Globus pallidus (tissue), 1 donor: ENCODE measurements around the gene AGAP3.

Experiments
- DNase-seq: peaks from one replicate; pipeline ENCODE4 v3.0.0-alpha.2; 2015; ENCODE audit warnings: low spot score

The AGAP3 gene

DNA sequence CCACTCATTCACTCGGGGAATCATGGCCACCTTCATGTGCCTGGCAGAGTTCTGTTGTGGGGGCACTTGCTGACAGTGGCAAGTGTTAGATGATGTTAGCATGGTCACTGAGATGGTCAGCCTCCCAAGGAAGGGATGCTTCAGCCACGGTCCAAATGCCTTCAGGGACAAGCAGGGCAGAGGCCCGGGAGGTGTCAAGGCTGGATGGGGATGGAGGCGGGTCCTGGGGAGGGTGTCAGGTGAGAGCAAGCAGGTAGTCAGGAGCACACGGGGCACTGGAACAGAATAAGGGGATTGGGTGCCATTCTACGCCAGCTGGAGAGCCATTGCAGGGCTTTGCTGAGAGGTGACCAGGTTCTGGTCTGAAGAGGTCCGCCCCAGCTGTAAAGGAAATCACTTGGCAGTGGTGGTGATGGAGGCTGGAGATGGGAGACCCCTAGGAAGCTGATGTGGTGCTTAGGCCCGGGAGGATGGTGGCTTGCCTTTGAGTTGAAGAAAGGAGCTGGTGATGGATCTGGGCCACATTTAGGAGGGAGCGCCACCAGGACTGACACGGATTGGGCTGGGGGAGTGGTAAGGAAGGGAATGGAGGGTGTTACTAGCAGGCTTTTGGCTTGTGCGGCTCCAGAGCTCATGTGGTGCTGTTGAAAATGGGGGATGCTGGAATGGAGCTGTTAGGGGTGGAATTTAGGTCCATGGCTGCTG lies 24.1 kb downstream of the AGAP3 start:
- DNase-seq, result no peak

DNA sequence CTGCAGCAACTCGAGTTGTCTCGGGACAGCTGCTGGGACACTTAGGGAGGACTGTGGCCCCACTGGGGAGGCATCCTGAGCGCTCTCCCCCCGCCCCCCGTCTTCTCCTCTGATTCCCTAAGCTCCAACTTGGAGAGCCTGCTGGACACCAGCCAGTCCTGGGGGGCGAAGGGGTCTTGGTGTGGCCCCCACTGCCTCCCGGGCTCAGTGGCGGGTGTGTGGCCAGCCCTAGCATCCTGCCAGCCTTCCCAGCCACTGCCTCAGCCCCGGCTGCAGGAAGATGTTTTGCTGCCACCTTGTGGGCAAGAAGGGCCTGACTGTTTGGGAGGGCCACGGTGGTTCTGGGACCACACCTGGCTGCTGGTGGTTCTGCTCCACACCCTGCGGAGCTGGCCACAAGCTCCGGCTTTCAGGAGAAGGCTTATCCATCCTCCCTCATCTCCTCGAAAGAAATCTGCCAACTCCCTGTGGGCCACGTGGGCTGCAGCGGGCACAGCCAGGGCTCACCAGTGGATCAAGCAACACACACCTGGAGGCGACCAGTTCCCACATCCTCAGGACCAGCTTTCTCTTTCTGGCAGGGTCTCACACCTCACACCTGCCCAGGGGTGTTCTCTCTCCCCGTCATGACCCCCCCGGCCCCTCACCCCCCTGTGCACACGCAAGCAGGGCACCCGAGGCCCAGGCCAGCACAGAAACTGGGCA lies 24.8 kb downstream of the AGAP3 start:
- peak; percentile 73 for DNase-seq

DNA sequence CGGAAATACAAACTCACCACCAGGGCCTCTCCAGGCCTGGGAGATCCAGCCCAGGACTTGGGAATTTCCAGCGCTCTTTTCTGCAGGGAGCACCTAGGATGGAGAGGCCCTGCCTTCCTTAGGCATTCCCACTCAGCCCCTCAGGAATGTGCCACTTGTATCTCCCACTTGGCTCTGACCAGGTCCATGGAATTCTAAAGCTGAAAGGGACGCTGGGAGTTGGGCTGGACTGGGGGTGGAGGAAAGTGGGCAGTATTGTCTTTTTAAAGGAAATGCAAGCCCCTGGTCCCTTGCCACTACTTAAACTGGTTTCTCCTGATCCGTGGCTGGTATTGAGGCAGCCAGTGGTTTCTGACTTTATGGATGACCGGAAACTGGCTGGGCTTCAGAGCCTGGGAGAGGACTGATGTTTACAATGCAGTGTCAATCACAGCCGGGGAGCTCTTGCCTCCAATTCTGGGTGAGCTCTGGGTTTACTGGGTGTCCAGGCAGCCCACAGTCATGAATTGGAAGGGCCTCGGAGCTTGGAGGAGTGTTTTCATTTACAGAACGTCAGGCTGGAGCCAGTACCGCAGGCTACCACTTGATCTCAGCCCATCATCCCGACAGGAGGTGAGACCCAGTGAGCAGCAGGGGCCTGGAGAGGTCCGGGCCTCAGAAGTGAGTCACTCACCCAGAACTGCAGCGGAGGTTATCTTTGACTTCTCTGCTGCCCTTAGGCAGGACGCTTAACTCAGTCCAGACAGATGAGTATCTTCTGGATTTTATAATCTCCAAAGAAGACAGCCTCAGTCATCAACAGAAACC lies 27.3 kb downstream of the AGAP3 start:
- no peak for DNase-seq

DNA sequence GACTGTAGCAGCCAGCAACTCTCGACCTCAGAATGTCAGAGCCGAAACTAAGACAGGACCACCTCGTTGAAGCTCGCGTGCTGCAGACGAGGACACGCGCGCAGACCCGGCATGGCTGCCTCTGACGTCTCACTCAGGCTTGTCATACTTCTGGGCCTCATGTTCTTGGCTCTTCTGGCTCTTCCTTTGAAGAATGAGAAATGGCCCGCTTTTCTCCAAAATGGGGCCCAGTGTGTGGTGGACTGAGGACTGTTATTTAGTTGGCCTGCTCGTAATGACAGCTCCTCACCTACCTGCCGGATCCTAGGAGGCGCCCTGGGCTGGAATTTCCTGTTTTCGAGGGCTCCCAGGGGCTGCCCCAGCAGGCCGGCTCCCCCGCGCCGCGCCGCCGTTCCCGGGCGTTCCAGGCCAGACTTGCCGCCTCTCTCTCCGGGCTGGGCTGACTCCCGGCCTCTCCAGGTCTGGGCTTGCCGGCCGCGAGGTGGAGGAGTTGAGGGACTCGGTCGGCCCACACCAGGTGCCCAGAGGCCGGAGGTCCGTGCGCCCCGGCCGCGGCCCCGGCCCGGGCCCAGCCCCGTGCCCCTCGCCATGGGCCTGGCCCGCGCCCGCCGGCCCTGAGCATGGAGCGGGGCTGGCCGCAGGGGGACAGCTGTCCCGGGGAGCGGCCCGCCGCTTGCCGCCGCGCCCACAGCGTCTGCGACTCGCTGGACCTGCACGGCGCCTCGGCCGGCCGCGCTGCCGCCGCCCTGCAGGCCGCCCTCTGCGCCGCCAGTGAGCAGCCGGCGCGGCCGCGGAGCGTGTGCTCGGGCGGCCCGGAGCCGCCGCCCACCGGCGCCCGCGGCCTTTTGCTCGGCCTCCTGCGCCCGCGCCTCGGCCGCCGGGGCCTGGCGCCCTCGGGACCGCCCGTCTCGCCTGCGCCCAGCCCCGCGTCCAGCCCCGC lies 28.1 kb downstream of the AGAP3 start:
- no peak for DNase-seq

DNA sequence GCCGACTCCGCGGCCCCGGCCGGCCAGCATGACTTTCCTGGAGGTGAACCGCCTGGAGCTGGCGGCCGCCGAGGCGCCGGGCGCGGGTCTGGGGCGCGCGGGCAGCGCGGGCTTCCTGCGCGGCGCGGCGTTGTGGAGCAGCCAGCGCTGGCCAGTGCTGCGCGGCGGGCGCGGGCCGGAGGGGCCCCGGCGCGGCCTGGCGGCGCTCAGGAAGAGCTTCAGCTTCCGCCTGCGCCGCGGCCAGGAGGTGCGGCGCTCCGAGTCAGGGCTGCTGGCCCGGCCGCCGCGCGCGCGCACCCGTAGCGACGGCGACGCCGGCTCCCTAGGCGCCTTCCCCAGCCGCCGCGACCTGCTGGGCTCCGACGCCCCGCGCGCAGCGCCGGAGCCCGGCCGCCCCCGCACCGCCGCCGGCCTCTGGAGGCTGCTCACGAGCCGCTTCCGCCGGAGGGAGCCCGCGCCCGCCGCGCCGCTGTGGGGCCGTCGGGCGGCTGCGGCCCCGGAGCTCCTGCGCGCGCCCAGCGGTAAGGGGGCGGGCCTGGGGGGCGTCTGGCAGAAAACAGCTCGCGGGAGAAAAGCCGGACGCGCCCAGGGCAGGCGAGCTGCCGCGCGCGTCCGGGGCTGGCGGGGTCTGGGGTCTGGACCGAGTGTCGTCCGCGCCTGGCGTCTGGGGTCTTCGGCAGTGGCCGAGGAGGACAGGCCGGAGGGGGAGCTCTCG lies 29.0 kb downstream of the AGAP3 start:
- DNase-seq, result no peak

DNA sequence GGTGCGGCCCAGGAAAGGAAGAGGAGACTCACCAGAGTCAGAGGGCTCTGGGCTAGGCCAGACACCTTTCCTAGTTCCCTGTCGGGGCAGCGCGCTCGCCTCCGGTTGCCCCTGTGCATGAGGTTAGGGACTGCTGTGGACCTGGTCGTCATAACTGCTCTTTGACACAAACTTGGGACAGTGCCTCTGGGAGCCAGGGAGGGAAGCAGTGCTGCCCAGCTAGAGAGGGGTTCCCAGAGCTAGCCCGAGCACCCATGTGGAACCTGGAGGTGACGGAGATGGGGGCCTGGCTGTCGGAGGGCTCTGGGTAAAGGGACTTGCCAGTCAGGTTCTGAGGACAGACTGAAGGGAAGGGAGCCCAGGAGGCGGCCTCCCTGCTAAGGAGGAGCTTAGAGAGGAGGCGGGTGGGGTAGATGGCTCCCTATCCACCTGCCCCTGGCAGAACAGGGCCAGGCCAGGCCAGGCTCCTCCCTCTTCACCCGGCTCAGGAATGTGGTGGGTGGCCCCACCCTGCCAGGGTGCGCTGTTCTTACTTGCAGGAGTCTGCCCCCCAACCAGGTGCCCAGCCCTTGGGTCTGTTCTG lies 29.7 kb downstream of the AGAP3 start:
- no peak for DNase-seq

DNA sequence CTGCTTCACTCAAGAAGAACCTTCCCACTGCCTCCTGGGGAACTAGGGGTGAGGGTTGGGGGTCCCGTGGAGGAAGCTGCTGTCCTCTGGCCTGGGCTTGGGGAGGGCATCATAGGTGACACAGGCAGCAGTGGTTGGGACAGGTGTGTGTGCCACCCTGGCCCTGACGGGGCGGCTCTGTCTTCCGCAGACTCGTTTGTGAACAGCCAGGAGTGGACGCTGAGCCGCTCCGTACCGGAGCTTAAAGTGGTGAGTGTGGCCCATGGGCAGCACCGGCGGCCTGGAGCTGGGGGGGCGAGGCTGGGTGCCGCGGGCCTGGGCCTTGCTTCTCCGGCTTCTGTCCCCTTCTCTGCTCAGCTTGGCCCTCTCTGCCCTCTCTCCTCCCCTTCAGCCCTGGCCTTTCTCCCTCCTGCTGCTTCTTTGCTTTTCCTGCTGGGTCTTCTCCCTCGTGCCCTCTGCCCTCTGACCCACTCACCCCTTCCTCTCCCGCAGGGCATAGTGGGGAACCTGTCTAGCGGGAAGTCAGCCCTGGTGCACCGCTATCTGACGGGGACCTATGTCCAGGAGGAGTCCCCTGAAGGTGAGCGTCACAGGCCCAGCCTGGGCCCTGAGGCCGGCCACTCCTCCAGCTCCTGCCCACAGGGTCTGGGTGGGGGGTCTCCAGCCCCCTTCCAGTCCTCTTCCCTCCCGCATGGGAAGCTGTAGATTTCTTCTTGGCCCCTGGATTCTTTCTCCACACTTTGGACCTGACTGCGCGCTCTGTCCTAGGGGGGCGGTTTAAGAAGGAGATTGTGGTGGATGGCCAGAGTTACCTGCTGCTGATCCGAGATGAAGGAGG lies 30.5 kb downstream of the AGAP3 start:
- no peak for DNase-seq

DNA sequence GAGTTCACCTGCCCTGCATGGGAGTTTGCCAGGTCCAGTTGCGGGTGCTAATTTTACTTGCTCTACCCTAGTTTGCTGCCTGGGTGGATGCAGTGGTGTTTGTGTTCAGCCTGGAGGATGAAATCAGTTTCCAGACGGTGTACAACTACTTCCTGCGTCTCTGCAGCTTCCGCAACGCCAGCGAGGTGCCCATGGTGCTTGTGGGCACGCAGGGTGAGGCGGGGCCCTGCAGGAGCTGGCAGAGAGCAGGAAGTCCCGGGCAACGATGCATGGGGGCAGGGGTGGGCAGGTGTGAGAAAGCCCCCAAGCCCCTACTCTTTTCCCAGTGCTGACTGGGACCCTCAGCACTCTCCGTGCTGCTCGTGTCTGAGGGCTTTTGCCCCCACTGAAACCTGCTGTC lies 31.3 kb downstream of the AGAP3 start:
- no peak for DNase-seq

DNA sequence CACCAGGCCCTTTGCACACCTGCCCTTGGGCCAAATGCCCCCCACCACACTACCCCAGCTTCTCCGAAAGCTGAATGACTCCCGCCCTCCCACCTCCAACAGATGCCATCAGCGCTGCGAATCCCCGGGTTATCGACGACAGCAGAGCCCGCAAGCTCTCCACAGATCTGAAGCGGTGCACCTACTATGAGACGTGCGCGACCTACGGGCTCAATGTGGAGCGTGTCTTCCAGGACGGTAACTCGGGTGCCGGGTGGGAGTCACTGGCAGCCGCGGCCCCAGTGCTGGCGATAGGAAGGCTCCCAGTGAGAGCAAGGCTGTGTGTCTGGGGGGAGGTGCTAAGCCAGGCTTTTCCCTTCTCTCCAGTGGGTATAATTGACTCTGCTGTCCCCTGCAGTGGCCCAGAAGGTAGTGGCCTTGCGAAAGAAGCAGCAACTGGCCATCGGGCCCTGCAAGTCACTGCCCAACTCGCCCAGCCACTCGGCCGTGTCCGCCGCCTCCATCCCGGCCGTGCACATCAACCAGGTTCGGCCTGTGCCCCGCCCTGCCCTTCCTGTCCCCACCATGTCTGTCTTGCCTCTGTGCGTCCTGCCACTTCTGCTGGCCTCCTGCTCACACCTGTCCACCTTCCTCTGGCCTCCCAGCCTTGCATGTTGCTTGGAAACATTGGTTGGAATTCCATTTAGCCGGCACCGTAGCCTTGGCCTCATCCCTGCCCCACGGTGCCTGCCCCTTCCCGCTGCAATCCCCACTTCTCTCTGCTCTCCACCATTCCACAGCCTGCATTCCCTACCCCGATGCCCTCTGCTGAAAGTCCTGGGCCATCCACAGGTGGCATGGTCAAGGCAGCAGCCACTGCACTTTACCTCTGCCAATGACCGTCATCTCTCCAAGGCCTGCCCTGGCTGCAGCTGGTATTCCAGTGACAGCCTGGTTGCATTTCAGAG lies 32.1 kb downstream of the AGAP3 start:
- DNase-seq, result no peak

DNA sequence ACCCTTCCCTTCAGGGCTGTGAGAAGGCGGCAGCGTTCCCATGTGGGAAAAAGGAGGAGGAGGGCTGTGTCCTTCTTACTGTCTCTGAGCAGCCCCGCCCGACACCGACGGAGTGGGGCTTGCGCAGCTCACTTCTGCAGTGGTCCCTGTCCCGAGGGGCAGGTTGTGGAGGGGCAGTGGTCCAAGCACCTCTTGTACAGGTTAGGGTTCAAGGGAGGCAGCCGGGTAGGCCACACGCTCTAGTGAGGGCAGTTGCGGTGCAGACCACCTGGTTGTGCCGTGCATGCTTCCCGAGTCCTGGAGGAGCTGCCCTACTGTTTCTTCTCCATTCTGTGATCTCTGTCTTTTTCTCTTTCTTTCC lies 32.8 kb downstream of the AGAP3 start:
- no peak for DNase-seq

DNA sequence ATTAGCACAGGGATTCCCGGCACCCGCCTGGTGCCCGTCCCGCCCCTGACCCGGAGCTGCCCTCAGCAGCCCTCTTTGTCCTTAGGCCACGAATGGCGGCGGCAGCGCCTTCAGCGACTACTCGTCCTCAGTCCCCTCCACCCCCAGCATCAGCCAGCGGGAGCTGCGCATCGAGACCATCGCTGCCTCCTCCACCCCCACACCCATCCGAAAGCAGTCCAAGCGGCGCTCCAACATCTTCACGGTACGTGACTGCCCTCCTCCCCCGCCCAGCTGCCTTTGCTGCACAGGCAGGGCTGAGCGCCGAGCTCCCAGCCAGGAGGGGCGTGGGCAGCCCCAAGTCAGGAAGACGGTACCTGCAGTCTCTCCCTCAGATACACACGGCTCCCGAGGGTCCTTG lies 33.6 kb downstream of the AGAP3 start:
- no peak for DNase-seq

DNA sequence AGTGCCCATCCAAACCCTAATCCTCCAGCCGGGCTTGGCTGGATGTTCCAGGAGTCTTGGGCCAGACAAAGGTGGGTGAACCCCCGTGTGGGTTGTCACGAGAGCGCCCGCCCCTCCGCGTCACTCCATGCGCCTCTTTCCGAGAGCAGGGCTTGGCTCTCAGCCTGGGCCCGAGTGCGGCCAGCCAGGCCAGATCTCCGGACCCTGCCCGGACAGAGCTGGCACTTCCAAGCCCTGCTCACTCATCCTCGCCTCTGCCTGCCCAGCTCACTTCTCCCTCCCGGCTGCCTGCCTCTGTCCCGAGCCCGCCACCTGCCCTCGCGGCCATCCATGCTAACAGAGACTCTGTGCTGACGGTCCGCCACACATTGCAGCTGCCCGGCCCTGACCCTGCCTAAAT lies 34.6 kb downstream of the AGAP3 start:
- DNase-seq, result peak; percentile 55

DNA sequence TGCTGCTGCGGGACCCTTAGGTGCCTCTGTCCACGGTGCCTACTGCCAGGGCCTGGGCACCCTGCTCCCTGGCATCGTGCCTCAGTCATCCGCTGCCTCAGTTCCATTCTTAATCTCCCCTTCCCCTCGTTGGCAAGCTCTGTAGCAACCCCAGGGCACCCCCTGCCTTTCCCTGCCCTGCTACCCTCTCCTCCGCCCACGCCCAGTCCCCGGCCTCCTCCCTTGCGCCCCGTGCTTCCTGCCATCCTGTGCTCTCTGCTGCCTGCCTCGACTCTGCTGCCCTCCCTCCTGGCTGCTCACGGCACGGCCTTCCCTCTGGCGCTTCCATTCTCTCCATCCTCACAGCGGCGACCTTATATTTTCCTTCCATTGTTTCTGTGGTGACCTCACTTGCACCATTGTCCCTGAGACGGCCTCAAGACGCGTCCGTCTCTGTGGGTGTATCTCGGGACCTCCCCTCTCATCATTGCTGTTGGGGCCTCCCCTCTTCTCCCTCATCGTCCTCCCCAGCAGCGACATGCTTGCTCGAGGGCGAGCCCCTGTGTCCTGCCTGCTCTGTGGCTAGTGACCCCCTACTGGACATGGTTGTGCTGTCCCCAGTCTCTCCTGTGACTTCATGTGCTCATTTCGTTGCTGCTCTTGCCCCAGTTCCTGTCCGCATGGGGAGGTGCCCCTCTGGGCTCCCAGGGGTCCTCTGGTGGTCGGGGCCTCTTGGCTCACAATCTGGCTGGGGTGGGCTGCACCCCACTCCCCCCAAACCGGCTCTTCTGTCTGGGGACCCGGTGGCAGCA lies 35.3 kb downstream of the AGAP3 start:
- no peak for DNase-seq

DNA sequence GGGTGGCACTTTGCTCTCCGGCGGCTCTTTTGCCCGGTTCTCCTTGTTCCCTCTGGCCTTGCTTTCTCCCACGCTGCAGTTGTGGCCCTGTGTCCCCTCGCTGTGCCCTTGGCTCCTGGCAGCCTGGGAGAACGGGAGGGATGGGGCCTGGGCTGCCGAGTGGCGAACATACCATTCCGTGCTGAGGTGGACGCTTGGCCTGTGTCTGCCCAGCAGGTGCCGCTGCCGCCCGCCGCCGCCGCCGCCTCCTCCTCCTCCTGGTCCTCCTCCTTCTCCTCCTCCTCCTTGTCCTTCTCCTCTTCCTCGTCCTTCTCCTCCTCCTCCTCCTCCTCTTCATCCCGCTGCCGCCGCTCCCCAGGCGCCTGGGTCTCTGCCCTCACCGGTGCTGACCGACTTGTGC lies 36.0 kb downstream of the AGAP3 start:
- no peak for DNase-seq

DNA sequence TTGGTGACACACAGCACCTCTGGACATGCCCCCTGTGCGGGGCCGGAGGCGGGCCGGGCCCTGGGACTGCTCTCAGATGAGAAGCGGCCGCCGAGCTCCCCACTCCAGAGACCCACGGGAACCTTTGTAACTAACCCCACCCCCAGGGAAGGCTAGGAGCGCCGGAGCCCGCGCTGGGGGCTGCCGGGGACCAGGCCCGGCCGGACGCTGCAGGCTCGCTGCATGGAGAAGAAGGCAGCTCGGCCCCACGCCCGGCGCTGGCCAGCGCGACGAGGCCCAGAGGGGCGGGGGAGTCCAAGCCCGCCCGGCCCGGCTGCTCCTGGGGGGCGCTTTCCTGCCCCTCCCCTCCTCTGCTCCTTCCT lies 36.5 kb downstream of the AGAP3 start:
- DNase-seq, result no peak

DNA sequence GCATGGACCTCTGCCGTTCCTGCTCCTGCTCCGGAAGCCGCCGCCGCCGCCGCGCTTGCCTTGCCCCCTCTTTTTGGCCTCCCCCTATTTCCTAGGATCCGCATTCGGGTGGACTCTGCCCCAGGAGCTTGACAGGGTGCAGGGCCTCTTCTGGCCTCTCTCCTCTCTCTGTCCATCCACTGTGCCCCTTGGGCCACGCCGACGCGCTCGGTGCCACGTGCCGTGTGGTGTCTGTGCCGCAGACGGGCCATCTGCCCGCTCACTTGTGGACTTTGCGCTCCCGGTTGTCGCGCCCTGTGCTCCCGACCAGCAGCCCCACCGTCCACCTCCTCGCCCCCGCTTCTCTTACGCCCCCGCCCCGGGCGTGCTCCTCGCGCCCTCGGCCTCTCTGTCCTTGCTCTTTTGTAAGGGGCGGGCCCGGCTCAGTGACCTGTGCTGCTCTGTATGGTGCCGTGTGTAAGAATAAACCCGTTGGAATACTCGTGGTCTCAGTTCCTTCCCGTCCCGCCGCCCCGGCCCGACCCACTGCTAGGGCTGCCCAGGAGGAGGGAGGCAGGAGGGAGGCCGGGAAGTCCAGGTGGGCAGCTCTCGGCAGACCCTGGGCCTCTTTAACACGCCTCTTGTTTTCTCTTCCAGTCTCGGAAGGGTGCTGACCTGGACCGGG lies 37.0 kb downstream of the AGAP3 start:
- DNase-seq, result no peak

DNA sequence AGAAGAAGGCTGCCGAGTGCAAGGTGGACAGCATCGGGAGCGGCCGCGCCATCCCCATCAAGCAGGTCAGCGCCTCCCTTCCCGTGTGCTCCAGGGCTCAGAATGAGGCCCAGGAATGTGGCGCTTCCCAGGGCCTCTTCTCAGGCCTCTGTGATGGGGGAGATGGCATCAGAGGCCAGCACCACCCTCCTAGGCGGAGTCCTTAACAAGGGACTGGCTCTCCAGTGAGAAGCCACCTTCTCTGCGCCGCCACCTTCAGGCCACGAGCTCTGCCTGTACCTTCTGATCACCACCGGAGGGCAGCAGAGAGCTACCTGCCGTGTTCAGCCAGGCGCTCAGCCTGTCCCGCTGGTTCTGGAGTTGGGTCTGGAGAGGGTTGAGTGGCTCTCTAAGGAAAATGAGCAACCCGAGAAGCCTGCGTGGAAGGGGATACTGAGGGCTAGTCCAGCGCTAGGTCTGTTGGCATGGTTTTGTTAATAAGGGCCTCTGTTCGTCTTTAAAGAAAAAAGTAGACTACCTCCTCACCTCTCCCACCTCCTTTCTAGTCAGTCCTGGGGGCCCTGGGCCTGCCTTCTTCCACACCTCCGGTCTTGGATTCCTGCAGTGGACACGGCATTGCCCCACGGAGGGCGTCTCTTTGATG lies 37.7 kb downstream of the AGAP3 start:
- peak; percentile 78 for DNase-seq
